HUES48 (cell line): ENCODE measurements around the gene CGNL1.

Source experiments
- H3K27ac ChIP-seq: one replicate; pipeline ENCODE4 v1.7.0; 2013; ENCODE audit warnings: low read depth, low read length, inconsistent platforms
- H3K27me3 ChIP-seq: 2 replicates; pipeline ENCODE4 v1.6.1; 2013; ENCODE audit warnings: mild to moderate bottlenecking, low read length; ENCODE audit not compliant: control insufficient read depth, insufficient read depth
- H3K36me3 ChIP-seq: 2 replicates; pipeline ENCODE4 v1.6.1; 2013; ENCODE audit warnings: low read length; ENCODE audit not compliant: control insufficient read depth, insufficient read depth
- H3K4me1 ChIP-seq: 2 replicates; pipeline ENCODE4 v1.6.1; 2013; ENCODE audit warnings: mild to moderate bottlenecking, low read length; ENCODE audit not compliant: control insufficient read depth, insufficient read depth
- H3K4me3 ChIP-seq: 2 replicates; pipeline ENCODE4 v1.5.1; 2013; ENCODE audit warnings: mild to moderate bottlenecking, low read depth, low read length
- H3K9ac ChIP-seq: 2 replicates; pipeline ENCODE4 v1.6.1; 2013; ENCODE audit warnings: mild to moderate bottlenecking, low read depth, low read length, moderate library complexity
- H3K9me3 ChIP-seq: 2 replicates; pipeline ENCODE4 v1.6.1; 2013; ENCODE audit warnings: low read length; ENCODE audit not compliant: control insufficient read depth, insufficient read depth

The CGNL1 gene

DNA sequence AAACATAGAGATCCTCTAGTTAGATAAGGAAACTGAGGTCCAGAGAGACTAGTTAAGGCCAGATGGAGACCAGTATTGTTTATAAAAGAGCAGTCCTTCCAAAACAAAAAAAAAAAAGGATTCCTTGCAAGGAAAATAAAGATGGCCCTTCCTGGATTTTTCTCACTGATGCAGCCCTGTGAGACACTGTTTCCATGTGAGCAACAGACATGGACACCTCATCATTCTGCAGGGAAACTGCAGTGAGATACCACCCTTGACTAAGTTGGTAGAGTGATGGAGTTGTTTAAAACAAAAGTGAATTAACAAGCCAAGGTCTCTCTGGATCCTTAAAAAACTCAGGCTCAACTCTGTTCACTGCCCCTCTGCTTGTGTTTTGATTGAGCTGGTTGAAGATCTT, 149.8 kb downstream of the CGNL1 start:
- Histone ChIP-seq H3K27me3 (no peaks in the 10 kb centered on the region), H3K4me1 (peaks cover 6% of the 10 kb centered on the region), H3K9ac (no peak overlapping the region), H3K36me3 (peaks cover 51% of the 10 kb centered on the region), H3K9me3 (no peaks in the 10 kb centered on the region), H3K4me3 (no peak overlapping the region), H3K27ac (no peak overlapping the region)

DNA sequence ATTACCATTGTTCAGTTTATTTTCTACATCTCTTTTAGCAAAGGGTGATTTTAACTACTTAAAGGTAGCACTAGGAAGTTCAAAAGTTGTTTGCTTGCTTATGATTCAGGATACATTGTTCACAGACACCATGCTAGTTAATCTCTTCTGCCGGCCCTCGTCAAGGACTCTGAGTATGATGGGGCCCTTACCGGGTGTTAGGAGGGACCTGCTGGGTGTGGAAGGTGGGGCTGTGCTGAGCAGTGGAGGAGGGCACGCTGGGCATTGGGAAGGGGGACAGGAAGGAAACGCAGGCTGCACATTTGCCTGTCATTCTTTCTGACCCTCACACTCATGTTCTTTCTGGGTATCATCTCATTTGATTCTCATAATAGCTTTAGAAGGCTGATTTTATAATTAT, 150.3 kb downstream of the CGNL1 start:
- H3K27me3 ChIP-seq = no peaks in the 10 kb centered on the region
- H3K36me3 ChIP-seq = peaks cover 56% of the 10 kb centered on the region
- H3K4me3 ChIP-seq = no peak overlapping the region
- H3K9me3 ChIP-seq = no peaks in the 10 kb centered on the region
- H3K27ac ChIP-seq = no peak overlapping the region
- peaks cover 6% of the 10 kb centered on the region for H3K4me1 ChIP-seq
- no peak overlapping the region for H3K9ac ChIP-seq

DNA sequence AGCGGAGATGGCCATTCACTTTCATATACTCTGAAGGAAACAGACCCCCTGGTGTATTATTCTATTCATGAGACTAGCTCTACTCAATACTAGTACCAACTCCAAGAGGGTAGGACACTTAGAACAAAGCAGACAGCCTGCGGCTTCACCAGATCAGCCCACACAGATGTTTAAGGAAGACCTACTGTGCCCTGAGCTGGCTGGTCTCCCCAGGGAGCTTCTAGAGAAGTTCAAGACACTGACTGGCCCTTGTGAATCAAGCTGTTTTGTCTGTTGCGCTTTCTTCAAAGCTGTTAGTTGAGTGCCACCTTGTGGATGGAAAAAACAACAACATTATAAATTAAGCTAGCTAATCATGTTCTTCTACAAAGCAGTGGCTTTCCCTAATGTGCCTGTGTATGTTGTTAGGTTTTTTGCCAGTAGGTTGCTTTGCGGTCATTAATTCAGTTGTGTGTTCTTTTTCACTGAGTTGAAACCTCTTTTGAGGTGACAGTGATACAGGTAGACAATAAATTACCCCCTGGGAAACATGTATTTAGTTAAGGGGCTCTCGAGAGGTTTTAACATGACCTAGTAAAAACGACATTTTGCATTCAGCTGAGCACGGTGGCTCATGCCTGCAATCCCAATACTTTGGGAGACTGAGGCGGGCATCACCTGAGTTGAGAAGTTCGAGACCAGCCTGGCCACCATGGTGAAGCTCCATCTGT, 151.2 kb downstream of the CGNL1 start:
- no peak overlapping the region for H3K9ac ChIP-seq
- peaks cover 65% of the 10 kb centered on the region for H3K36me3 ChIP-seq
- H3K4me1 ChIP-seq = peaks cover 6% of the 10 kb centered on the region
- H3K4me3 ChIP-seq = no peak overlapping the region
- H3K9me3 ChIP-seq = no peaks in the 10 kb centered on the region
- peak overlapping the region; percentile 57 for H3K27ac ChIP-seq
- no peaks in the 10 kb centered on the region for H3K27me3 ChIP-seq

DNA sequence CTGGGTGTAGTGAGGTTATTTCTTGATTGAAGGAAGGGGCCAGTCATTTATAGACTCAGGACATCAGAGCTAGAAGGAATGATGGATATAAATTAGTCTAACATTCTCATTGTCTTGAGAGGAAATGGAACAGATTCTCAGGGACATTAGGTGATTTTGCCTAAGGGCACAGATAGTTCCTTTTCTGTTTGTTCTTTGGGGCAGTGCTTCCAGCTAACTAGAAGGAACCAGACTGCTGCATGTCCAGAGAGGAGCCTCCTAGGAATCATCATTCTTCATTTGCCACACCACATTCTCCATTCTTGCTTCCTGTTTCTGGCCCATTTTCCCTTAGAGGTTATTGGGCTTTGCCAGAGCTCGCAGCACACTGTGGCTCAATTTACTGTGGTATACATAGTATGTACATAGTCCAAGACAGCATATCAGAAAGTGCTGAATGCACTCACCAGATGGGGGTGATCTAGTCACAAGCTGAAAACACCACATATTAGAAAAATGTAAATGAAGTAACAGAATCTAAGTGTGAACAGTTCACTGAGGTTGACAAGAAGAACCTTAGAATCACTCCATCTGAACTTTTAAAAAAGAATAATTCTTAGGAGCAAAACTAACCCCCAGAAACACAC, 152.7 kb downstream of the CGNL1 start:
- no peaks in the 10 kb centered on the region for H3K27me3 ChIP-seq
- peaks cover 12% of the 10 kb centered on the region for H3K4me1 ChIP-seq
- H3K9me3 ChIP-seq = no peaks in the 10 kb centered on the region
- H3K9ac ChIP-seq = no peak overlapping the region
- no peak overlapping the region for H3K4me3 ChIP-seq
- peaks cover 69% of the 10 kb centered on the region for H3K36me3 ChIP-seq
- no peak overlapping the region for H3K27ac ChIP-seq

GRCh38 chr15:57529748-57530147, 153.4 kb downstream of the CGNL1 start:
- Histone ChIP-seq H3K4me1 (peaks cover 19% of the 10 kb centered on the region), H3K27ac (no peak overlapping the region)

GRCh38 chr15:57532731-57533447, 156.6 kb downstream of the CGNL1 start:
- Histone ChIP-seq H3K4me3 (no peak overlapping the region), H3K27ac (no peak overlapping the region), H3K4me1 (peaks cover 15% of the 10 kb centered on the region), H3K9me3 (no peaks in the 10 kb centered on the region), H3K36me3 (peaks cover 71% of the 10 kb centered on the region), H3K27me3 (no peaks in the 10 kb centered on the region), H3K9ac (no peak overlapping the region)

More at GRCh38 chr15:57529748-57530147, 153.4 kb downstream of the CGNL1 start:
- Histone ChIP-seq H3K27me3 (no peaks in the 10 kb centered on the region), H3K36me3 (peaks cover 65% of the 10 kb centered on the region), H3K9me3 (no peaks in the 10 kb centered on the region), H3K9ac (no peak overlapping the region), H3K4me3 (no peak overlapping the region)

- Histone ChIP-seq H3K9me3 (no peaks in the 10 kb centered on the region), H3K27ac (no peak overlapping the region), H3K27me3 (no peaks in the 10 kb centered on the region), H3K4me1 (peaks cover 15% of the 10 kb centered on the region), H3K9ac (no peak overlapping the region), H3K36me3 (peaks cover 72% of the 10 kb centered on the region), H3K4me3 (no peak overlapping the region)
Observed at GRCh38 chr15:57533448-57533799, 157.1 kb downstream of the CGNL1 start.

DNA sequence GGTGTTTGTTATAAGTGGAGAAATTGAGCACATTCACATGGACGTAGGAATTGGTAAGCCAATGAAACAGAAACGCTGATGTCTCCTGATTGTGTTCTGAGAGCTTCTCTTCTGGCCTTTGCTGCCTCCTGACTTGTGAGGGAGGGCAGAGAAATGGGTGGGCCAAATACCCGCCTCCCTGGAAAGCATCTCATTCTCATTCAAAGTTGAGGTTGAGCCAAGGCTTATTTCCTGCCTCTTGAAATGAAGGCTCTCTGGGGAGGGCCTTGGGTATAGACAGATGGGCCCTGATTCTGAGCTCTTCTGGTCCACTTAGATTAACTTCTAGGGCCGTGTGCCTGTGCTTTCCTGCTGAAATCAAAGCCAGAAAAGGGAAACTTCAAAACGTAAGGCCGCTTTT, 158.0 kb downstream of the CGNL1 start:
- H3K27ac ChIP-seq = no peak overlapping the region
- H3K4me1 ChIP-seq = peaks cover 15% of the 10 kb centered on the region
- no peaks in the 10 kb centered on the region for H3K27me3 ChIP-seq
- no peak overlapping the region for H3K9ac ChIP-seq
- H3K4me3 ChIP-seq = no peak overlapping the region
- no peaks in the 10 kb centered on the region for H3K9me3 ChIP-seq
- peaks cover 70% of the 10 kb centered on the region for H3K36me3 ChIP-seq

DNA sequence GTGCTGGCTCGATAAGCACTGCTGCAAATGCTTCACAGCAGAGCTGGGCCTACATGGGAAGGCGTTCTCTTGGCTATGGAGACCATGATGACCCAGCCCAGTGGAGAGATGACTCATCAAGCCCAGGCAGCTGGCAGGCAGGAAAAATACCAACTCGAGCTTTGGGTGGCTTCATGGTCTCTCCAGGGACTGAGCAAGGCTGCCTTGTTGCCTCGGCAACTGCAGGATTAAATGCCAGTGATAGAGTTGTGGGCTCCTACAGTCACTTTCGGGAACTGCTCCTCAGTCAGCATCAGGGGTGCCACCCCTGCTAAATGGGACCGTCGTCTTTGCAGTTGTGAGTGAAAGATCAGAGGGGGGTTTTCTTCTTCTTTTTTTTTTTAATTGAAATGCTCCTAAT, 160.8 kb downstream of the CGNL1 start:
- Histone ChIP-seq H3K36me3 (peaks cover 57% of the 10 kb centered on the region), H3K9ac (no peak overlapping the region), H3K4me1 (peaks cover 15% of the 10 kb centered on the region), H3K9me3 (no peaks in the 10 kb centered on the region), H3K27ac (no peak overlapping the region), H3K4me3 (no peak overlapping the region), H3K27me3 (no peaks in the 10 kb centered on the region)

GRCh38 chr15:57537488-57538264, 161.4 kb downstream of the CGNL1 start:
- no peak overlapping the region for H3K27ac ChIP-seq
- H3K27me3 ChIP-seq = no peaks in the 10 kb centered on the region
- H3K4me1 ChIP-seq = peaks cover 15% of the 10 kb centered on the region
- H3K4me3 ChIP-seq = no peak overlapping the region
- peaks cover 53% of the 10 kb centered on the region for H3K36me3 ChIP-seq
- no peaks in the 10 kb centered on the region for H3K9me3 ChIP-seq
- H3K9ac ChIP-seq = no peak overlapping the region

DNA sequence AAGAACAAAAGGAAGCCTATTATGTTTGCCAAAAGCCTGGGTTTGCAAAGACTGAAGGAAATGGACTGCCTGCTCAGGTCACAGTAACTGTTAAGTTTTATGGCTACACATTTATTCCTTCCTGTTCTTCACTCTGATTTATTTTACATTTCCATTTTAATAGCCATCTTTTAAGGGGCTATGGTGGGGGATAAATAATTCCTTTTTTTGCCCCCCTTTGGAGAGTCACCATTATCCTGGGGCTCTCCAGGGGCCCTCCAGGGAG, 161.9 kb downstream of the CGNL1 start:
- Histone ChIP-seq H3K27ac (no peak overlapping the region), H3K36me3 (peaks cover 53% of the 10 kb centered on the region), H3K4me3 (no peak overlapping the region), H3K9ac (no peak overlapping the region), H3K4me1 (peaks cover 15% of the 10 kb centered on the region), H3K9me3 (no peaks in the 10 kb centered on the region), H3K27me3 (no peaks in the 10 kb centered on the region)
